HL-60 (cell line): ENCODE data around the gene COL2A1.

ENCODE experiments used
- DNase-seq, 2 experiments: peaks; one replicate each; pipeline ENCODE4 v3.0.0-alpha.2; 2010 to 2020; ENCODE audit warnings: low read depth in 1 of 2, low spot score in 1 of 2
- H3K27ac ChIP-seq: fragments of 250-450 bp; sonication (Bioruptor Pico); replicated peaks from 2 replicates; pipeline ENCODE4 v1.5.1; 2020; ENCODE audit warnings: mild to moderate bottlenecking, moderate library complexity
- H3K27me3 ChIP-seq: fragments of 250-450 bp; sonication (Bioruptor Pico); 2 replicates; pipeline ENCODE4 v1.5.1; 2021; ENCODE audit warnings: mild to moderate bottlenecking, moderate library complexity; ENCODE audit not compliant: insufficient read depth, poor library complexity, severe bottlenecking
- H3K4me3 ChIP-seq: replicated peaks from 2 replicates; pipeline ENCODE4 v1.5.1; 2011; ENCODE audit warnings: mild to moderate bottlenecking, control low read depth, low read length; ENCODE audit not compliant: insufficient read depth
- GABPA ChIP-seq: IDR thresholded peaks from 2 replicates; pipeline ENCODE4 v1.6.1; 2012; ENCODE audit warnings: low read depth
- POLR2AphosphoS5 ChIP-seq: IDR thresholded peaks from 2 replicates; pipeline ENCODE4 v1.6.1; 2012; ENCODE audit warnings: low read depth
- SPI1 ChIP-seq: IDR thresholded peaks from 2 replicates; pipeline ENCODE4 v1.6.1; 2012; ENCODE audit warnings: low read depth, mild to moderate bottlenecking, borderline replicate concordance
- TF ChIP-seq, protein P1 (sequence below): IDR thresholded peaks from one replicate; pipeline ENCODE4 v1.5.1; 2011; ENCODE audit warnings: low read length, control low read depth, inconsistent platforms; ENCODE audit not compliant: insufficient read depth
- TF ChIP-seq, protein P2 (sequence below): IDR thresholded peaks from 2 replicates; pipeline ENCODE4 v1.6.1; 2012; ENCODE audit warnings: low read depth; ENCODE audit not compliant: insufficient replicate concordance

COL2A1 gene

DNA sequence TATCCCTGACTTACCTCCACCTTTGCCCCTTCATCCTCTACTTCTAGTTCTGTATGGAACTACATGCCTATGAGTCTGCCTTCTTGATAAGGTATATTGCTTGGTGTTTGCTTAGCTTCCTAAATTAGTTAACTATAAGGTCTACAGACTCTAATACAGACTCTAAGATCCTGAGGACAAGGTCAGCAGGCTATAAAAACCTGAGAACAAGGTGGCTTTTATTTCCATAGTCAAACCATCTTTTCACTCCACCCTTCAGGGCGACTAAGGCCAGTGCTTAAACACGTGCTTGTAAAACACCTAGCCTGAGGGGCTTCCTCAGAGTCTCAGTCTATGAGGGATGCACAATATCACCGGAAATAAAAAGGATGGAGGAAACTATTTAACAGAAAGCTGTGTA is 36.1 kb upstream of the COL2A1 start:
- no peak overlapping the region for H3K27ac ChIP-seq
- no peak for DNase-seq
- no peak for TF ChIP-seq GABPA
- TF ChIP-seq, protein P1, sequence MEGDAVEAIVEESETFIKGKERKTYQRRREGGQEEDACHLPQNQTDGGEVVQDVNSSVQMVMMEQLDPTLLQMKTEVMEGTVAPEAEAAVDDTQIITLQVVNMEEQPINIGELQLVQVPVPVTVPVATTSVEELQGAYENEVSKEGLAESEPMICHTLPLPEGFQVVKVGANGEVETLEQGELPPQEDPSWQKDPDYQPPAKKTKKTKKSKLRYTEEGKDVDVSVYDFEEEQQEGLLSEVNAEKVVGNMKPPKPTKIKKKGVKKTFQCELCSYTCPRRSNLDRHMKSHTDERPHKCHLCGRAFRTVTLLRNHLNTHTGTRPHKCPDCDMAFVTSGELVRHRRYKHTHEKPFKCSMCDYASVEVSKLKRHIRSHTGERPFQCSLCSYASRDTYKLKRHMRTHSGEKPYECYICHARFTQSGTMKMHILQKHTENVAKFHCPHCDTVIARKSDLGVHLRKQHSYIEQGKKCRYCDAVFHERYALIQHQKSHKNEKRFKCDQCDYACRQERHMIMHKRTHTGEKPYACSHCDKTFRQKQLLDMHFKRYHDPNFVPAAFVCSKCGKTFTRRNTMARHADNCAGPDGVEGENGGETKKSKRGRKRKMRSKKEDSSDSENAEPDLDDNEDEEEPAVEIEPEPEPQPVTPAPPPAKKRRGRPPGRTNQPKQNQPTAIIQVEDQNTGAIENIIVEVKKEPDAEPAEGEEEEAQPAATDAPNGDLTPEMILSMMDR, result no peak
- no peak for TF ChIP-seq POLR2AphosphoS5
- TF ChIP-seq, protein P2, sequence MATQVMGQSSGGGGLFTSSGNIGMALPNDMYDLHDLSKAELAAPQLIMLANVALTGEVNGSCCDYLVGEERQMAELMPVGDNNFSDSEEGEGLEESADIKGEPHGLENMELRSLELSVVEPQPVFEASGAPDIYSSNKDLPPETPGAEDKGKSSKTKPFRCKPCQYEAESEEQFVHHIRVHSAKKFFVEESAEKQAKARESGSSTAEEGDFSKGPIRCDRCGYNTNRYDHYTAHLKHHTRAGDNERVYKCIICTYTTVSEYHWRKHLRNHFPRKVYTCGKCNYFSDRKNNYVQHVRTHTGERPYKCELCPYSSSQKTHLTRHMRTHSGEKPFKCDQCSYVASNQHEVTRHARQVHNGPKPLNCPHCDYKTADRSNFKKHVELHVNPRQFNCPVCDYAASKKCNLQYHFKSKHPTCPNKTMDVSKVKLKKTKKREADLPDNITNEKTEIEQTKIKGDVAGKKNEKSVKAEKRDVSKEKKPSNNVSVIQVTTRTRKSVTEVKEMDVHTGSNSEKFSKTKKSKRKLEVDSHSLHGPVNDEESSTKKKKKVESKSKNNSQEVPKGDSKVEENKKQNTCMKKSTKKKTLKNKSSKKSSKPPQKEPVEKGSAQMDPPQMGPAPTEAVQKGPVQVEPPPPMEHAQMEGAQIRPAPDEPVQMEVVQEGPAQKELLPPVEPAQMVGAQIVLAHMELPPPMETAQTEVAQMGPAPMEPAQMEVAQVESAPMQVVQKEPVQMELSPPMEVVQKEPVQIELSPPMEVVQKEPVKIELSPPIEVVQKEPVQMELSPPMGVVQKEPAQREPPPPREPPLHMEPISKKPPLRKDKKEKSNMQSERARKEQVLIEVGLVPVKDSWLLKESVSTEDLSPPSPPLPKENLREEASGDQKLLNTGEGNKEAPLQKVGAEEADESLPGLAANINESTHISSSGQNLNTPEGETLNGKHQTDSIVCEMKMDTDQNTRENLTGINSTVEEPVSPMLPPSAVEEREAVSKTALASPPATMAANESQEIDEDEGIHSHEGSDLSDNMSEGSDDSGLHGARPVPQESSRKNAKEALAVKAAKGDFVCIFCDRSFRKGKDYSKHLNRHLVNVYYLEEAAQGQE, result no peak
- TF ChIP-seq SPI1, result no peak
- no peak overlapping the region for H3K4me3 ChIP-seq
- no peaks in the 10 kb centered on the region for H3K27me3 ChIP-seq

DNA sequence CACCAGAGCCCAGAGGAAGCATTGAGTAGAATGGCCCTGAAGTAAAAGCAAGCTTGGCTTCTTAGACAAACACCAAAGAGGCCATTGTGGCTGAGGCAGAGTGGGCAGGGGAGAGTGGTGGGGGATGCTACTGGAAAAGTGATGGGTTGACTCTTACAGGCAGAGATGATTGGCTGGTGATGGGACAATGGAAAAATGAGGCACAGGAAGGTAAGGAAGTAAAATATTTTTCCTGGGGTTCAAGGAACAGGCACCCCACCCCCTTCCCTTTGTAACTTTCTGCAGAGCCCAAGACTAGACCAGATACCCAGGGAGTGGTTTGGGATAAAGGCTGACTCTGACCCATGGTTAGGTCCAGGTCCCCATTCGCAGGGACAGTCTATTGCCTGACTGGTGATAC is 34.9 kb upstream of the COL2A1 start:
- H3K27me3 ChIP-seq, result no peaks in the 10 kb centered on the region
- no peak overlapping the region for H3K4me3 ChIP-seq
- DNase-seq, result no peak
- no peak overlapping the region for H3K27ac ChIP-seq
- TF ChIP-seq GABPA, result no peak
- no peak for TF ChIP-seq SPI1
- no peak for TF ChIP-seq POLR2AphosphoS5
- TF ChIP-seq, protein P1, result no peak
- TF ChIP-seq, protein P2, result no peak

DNA sequence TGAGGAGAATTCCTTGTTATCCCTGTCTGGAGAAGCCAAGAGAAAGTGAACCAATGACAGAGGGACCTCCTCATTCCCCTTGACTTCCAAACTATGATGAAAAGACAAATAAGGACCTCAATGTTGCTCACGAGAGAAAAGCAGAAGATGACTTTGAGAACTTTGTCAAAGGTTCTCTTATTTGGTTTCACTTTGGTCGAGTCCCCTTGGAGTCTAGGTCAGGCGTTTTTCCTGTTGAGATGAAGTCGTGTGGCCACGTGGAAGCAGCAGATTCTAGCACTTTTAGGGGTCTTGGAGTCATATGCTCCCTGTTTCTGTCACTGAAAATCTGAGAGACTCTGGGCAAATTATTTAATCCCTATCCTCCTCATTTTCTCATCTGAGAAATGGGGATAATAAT is 33.8 kb upstream of the COL2A1 start:
- Histone ChIP-seq H3K4me3 (no peak overlapping the region), H3K27me3 (no peaks in the 10 kb centered on the region), H3K27ac (no peak overlapping the region)
- no peak for DNase-seq
- TF ChIP-seq, protein P1, result no peak
- TF ChIP-seq POLR2AphosphoS5, result no peak
- TF ChIP-seq, protein P2, result no peak
- TF ChIP-seq GABPA, result no peak
- no peak for TF ChIP-seq SPI1
